Heart left ventricle (tissue), 16 donors: Measurements from ENCODE around the gene APOD. TPM values are rescaled to one million over a fixed set of nuclear protein-coding genes. Genes with fewer than 3 reads are reported as not detected.
A peak's percentile ranks its signal among the peaks of the same experiment; 100 is the strongest.
"Not testable (repeated sequence)": the region's sequence is repeated elsewhere in the genome, so short reads cannot be mapped to it uniquely, and the experiment has no call there.

Experiments used
- ATAC-seq, 4 donors: fragments of 200-7000 bp; cut with Tn5 transposase; one replicate each; pipeline ENCODE4 v1.9.1; 2020 to 2022; ENCODE audit warnings: moderate library complexity in 4 of 4, mild to moderate bottlenecking in 3 of 4, moderate number of reproducible peaks in 1 of 4
- DNase-seq, 5 donors: peaks; one replicate each; pipeline ENCODE4 v3.0.0-alpha.2; 2020
- H3K27ac ChIP-seq, 12 donors: fragments of 200-600 bp; sonication (generic) in 4 of 12; one replicate each; pipeline versions ENCODE4 v1.5.0 to v1.8.0; 2016 to 2022; ENCODE audit warnings: mild to moderate bottlenecking in 2 of 12
- H3K27me3 ChIP-seq, 9 donors: fragments of 200-600 bp; sonication (generic) in 2 of 9; one replicate each; pipeline versions ENCODE4 v1.5.1 to v1.8.0; 2016 to 2022; ENCODE audit warnings: mild to moderate bottlenecking in 3 of 9
- H3K36me3 ChIP-seq, 9 donors: fragments of 200-600 bp; sonication (generic) in 2 of 9; one replicate each; pipeline versions ENCODE4 v1.5.0 to v1.8.0; 2018 to 2022; ENCODE audit warnings: mild to moderate bottlenecking in 2 of 9
- H3K4me1 ChIP-seq, 12 donors: fragments of 200-600 bp; sonication (generic) in 4 of 12; one replicate each; pipeline versions ENCODE4 v1.5.0 to v1.8.0; 2016 to 2022; ENCODE audit warnings: mild to moderate bottlenecking in 3 of 12
- H3K4me3 ChIP-seq, 12 donors: fragments of 200-600 bp; sonication (generic) in 4 of 12; one replicate each; pipeline versions ENCODE4 v1.5.0 to v1.8.0; 2017 to 2022; ENCODE audit warnings: mild to moderate bottlenecking in 9 of 12, moderate library complexity in 4 of 12
- H3K9me3 ChIP-seq, 12 donors: fragments of 200-600 bp; sonication (generic) in 4 of 12; one replicate each; pipeline versions ENCODE4 v1.5.0 to v1.8.0; 2016 to 2022; ENCODE audit warnings: mild to moderate bottlenecking in 1 of 12
- CTCF ChIP-seq, 12 donors: fragments of 200-600 bp; sonication (generic) in 4 of 12; IDR thresholded peaks; one replicate each; pipeline versions ENCODE4 v1.5.0 to v1.8.0; 2018 to 2022; ENCODE audit warnings: antibody characterized with exemption in 12 of 12, mild to moderate bottlenecking in 5 of 12
- POLR2A ChIP-seq, 2 donors: fragments of 450-650 bp; IDR thresholded peaks; one replicate each; pipeline ENCODE4 v1.6.1; 2017; ENCODE audit warnings: antibody characterized with exemption in 2 of 2, mild to moderate bottlenecking in 2 of 2, moderate library complexity in 2 of 2
- WGBS, 4 donors: extraction: QIAGEN DNeasy Blood & Tissue Kit in 2 of 4; methylation state at CpG; one replicate each; pipeline versions ENCODE4 v1.1.5 to v1.1.7; 2013 to 2018; 5-methylcytosine and 5-hydroxymethylcytosine counted together
- intact Hi-C, 10 donors: fragments of 100-400 bp; cut with DNase I; formaldehyde crosslinking; loops; one replicate each; pipeline versions ENCODE4 v1.11.1 to v1.14.2; 2022
- long read RNA-seq, 3 donors: library from polyadenylated mRNA; unstranded; transcript quantifications; one replicate each; pipeline ENCODE4 v2.0.0, GENCODE V29; 2020 to 2021
- polyA plus RNA-seq, 2 donors: library from polyadenylated mRNA; stranded (reverse); fragments of 200-250 nt; gene quantifications; one replicate each; pipeline ENCODE4 v1.2.3, GENCODE V29; 2013
- total RNA-seq, 9 donors: library from RNA; depleted of rRNA in 2 of 9; stranded (reverse); fragments of >200 nt in 2 of 9; fragmentation: NEBNext Ultra II Directional in 3 of 9; extraction: Animal tissue kit (Norgen Biotek cat#: 25700) in 3 of 9; gene quantifications; one replicate each; pipeline versions ENCODE4 v1.1.0 to v1.2.4, GENCODE V29; 2016 to 2023
- donor health status: ischemic (EF 13 %, LVEDD 7.1; RV severe dilation, severe dysfunction).
- donor health status: healthy with polysubstance abuse.
- donor health status: DM: no; HTN: yes; CAD: no.
- donor health status: DM: no; HTN: no; CAD: no.
- donor health status: ischemic (EF 25% LVEDD 6.9; RV normal size, moderate dysfunction).
- donor health status: ischemic (EF 25% LVEDD 5.7; RV mildly dilated, moderate dysfunction).
- donor health status: healthy.
- donor health status: DM: yes; HTN: yes; CAD: no.
- donor health status: ischemic (EF 35%, LVEDD 5.7; RV mildly dilated, moderate dysfunction).
- donor health status: nonischemic (EF 11% LVEDD 7.7; RV severe dilation, severe dysfunction).
- donor health status: DM: yes; HTN: yes; CAD: no.
- donor health status: PGD.
- donor health status: ischemic (EF 29% LVEDD 5.4; RV normal size, mild dysfunction).
- donor health status: nonischemic (EF 23%, LVEDD 6.1; RV moderate dilation, normal function).

APOD gene
- total RNA-seq (1,000 to 10,000 TPM in 1 of 9 donors, 100 to 1,000 TPM in 8; 109 to 1,096 (median 214) TPM), polyA plus RNA-seq (100 to 1,000 TPM; 101 to 263 TPM)
- long read RNA-seq, donor 1, transcript APOD-201 (5 exons, 1,130 nt), result major isoform, 133 of 141 reads
- long read RNA-seq, donor 1, partial matches to known transcripts, result 5 of 141 reads
- long read RNA-seq, donor 1, other reads (novel, unspliced or antisense), result 3 of 141 reads
- long read RNA-seq, donor 2, transcript APOD-201 (5 exons, 1,130 nt), result major isoform, 88 of 96 reads
- long read RNA-seq, donor 2, partial matches to known transcripts, result 3 of 96 reads
- long read RNA-seq, donor 2, other reads (novel, unspliced or antisense), result 2 of 96 reads
- long read RNA-seq, donor 3, transcript APOD-201 (5 exons, 1,130 nt), result major isoform, 34 of 36 reads
- long read RNA-seq, donor 3, partial matches to known transcripts, result 2 of 36 reads
- long read RNA-seq, donor 3, other reads (novel, unspliced or antisense), result 0 of 36 reads

- TF ChIP-seq POLR2A (IDR thresholded peaks at IDR 0.05) (peak in 1 of 2 donors; percentile 20), CTCF (IDR thresholded peaks at IDR 0.05) (no peak)
- DNase-seq (peak; percentile 65 to 81 (median 76)), ATAC-seq (peak; percentile 72 to 91 (median 78))
- peaks cover 0 to 10% (median 0%) of the 10 kb centered on the region in 9 donors for H3K27me3 ChIP-seq
- peaks cover 0 to 2% (median 0%) of the 10 kb centered on the region in 12 donors for H3K9me3 ChIP-seq
- H3K36me3 ChIP-seq, result peaks cover 0 to 9% (median 0%) of the 10 kb centered on the region in 9 donors
- H3K4me1 ChIP-seq, result peaks cover 0 to 29% (median 9%) of the 10 kb centered on the region in 12 donors
- peak within 1 kb of the TSS; percentile 43 to 81 (median 68) for H3K27ac ChIP-seq
- intact Hi-C loops, result no loop called here
- H3K4me3 ChIP-seq, result peak within 1 kb of the TSS in 11 of 12 donors; percentile 2 to 55 (median 36)
- WGBS, 4 donors, result 33 to 49% (median 42%) methylated on average over 16 of the region's 16 CpGs
Measured at GRCh38 chr3:195583831-195584542, at the start of gene APOD. Gene APOD, minus strand, starts transcription at chr3:195583940. Its CDS starts 4,479 bp downstream, at chr3:195579461.

GRCh38 chr3:195633351-195633750 lies 49.6 kb upstream of the APOD start:
- H3K27me3 ChIP-seq, H3K4me3 ChIP-seq, intact Hi-C loops, ATAC-seq, DNase-seq, H3K9me3 ChIP-seq, H3K4me1 ChIP-seq, H3K36me3 ChIP-seq, H3K27ac ChIP-seq: not testable (repeated sequence)
- WGBS, 4 donors, result 70 to 87% (median 84%) methylated on average over 2 of the region's 3 CpGs

- 91 to 96% (median 93%) methylated on average over 13 to 19 of the region's 19 CpGs for WGBS, 4 donors
- ATAC-seq, H3K4me1 ChIP-seq, H3K4me3 ChIP-seq, H3K9me3 ChIP-seq, H3K27ac ChIP-seq, H3K27me3 ChIP-seq, H3K36me3 ChIP-seq, intact Hi-C loops: not testable (repeated sequence)
- peak in 1 of 5 donors; percentile 64 for DNase-seq
Measured at GRCh38 chr3:195632501-195633185, 48.9 kb upstream of the APOD start.

- DNase-seq, result peak in 1 of 5 donors; percentile 51
- H3K4me3 ChIP-seq, H3K27ac ChIP-seq, H3K9me3 ChIP-seq, H3K4me1 ChIP-seq, intact Hi-C loops, ATAC-seq, H3K27me3 ChIP-seq, H3K36me3 ChIP-seq: not testable (repeated sequence)
- 87 to 89% (median 87%) methylated on average over 12 to 18 of the region's 20 CpGs; no CpG with 5 or more reads in 1 of the 4 donors for WGBS, 4 donors
Measured at GRCh38 chr3:195632046-195632445, 48.3 kb upstream of the APOD start.

- H3K36me3 ChIP-seq, H3K9me3 ChIP-seq, H3K27ac ChIP-seq, intact Hi-C loops, ATAC-seq, H3K27me3 ChIP-seq, H3K4me1 ChIP-seq, DNase-seq, H3K4me3 ChIP-seq: not testable (repeated sequence)
- WGBS, 4 donors, result 91 to 97% (median 94%) methylated on average over 6 to 11 of the region's 13 CpGs
Measured at GRCh38 chr3:195630938-195631495, 47.3 kb upstream of the APOD start.

- DNase-seq, ATAC-seq, H3K4me3 ChIP-seq, H3K9me3 ChIP-seq, intact Hi-C loops, H3K4me1 ChIP-seq, H3K36me3 ChIP-seq, H3K27ac ChIP-seq: not testable (repeated sequence)
- 78 to 85% (median 80%) methylated on average over 3 to 25 of the region's 32 CpGs for WGBS, 4 donors
- peaks cover 0 to 10% (median 0%) of the 10 kb centered on the region in 9 donors for H3K27me3 ChIP-seq
Measured at GRCh38 chr3:195630086-195630917, 46.6 kb upstream of the APOD start.

- not testable (repeated sequence) for H3K4me3 ChIP-seq, H3K4me1 ChIP-seq, H3K36me3 ChIP-seq, H3K27ac ChIP-seq, DNase-seq, ATAC-seq, H3K9me3 ChIP-seq
- H3K27me3 ChIP-seq, result peaks cover 0 to 14% (median 0%) of the 10 kb centered on the region in 9 donors
- intact Hi-C loops, result loop anchor here in 2 of 10 donors (10.0 kb wide), 2 partner anchors 115 to 225 kb away; no protein-coding TSS in a partner anchor
- 71 to 88% (median 85%) methylated on average over 3 to 5 of the region's 7 CpGs for WGBS, 4 donors
Measured at GRCh38 chr3:195629682-195630081, 45.9 kb upstream of the APOD start.

- H3K36me3 ChIP-seq, H3K4me3 ChIP-seq, H3K4me1 ChIP-seq, DNase-seq, H3K27ac ChIP-seq, ATAC-seq, H3K9me3 ChIP-seq: not testable (repeated sequence)
- 84 to 90% (median 87%) methylated on average over 22 to 23 of the region's 23 CpGs for WGBS, 4 donors
- H3K27me3 ChIP-seq, result peaks cover 0 to 14% (median 0%) of the 10 kb centered on the region in 9 donors
- intact Hi-C loops, result loop anchor here in 2 of 10 donors (10.0 kb wide), 2 partner anchors 116 to 226 kb away; no protein-coding TSS in a partner anchor
Measured at GRCh38 chr3:195628386-195628920, 44.7 kb upstream of the APOD start.
